PC-3 (cell line): ENCODE results near the gene PEX14. TPM values are rescaled to one million over a fixed set of nuclear protein-coding genes. Genes with fewer than 3 reads are reported as not detected.

Experiments
- ATAC-seq: fragments of 200-7000 bp; cut with Tn5 transposase; 2 replicates; pipeline ENCODE4 v1.9.1; 2020; ENCODE audit warnings: mild to moderate bottlenecking, moderate library complexity
- BruUV-seq: library from RNA; stranded (reverse); fragments of 400-500 nt; replicated peaks from 2 replicates; lab custom pipeline; 2021; lab: Mats Ljungman, UMichigan
- CTCF ChIA-PET: fragments of 300-600 bp; sonication (Branson Sonifier 250); formaldehyde crosslinking; loops from one replicate; lab custom pipeline; 2022; ENCODE audit warnings: antibody characterized with exemption; lab: Charles Lee
- POLR2A ChIA-PET: fragments of 300-600 bp; sonication (Branson Sonifier 250); formaldehyde crosslinking; loops from one replicate; lab custom pipeline; 2022; ENCODE audit warnings: antibody characterized with exemption; ENCODE audit not compliant: unreplicated experiment; lab: Charles Lee
- DNase-seq: peaks from one replicate; pipeline ENCODE4 v3.0.0-alpha.2; 2015
- H2AFZ ChIP-seq: fragments of 300-600 bp; sonication (generic); 2 replicates; pipeline ENCODE4 v1.6.0; 2016; ENCODE audit warnings: antibody characterized with exemption, low read length
- H3F3A ChIP-seq: fragments of 300-600 bp; sonication (generic); one replicate; pipeline ENCODE4 v1.6.0; 2017; ENCODE audit warnings: antibody characterized with exemption, low read length, control low read depth, mild to moderate bottlenecking; ENCODE audit not compliant: unreplicated experiment
- H3K27ac ChIP-seq: fragments of 300-600 bp; sonication (generic); 2 replicates; pipeline ENCODE4 v1.5.1; 2016; ENCODE audit warnings: mild to moderate bottlenecking, low read length
- H3K27me3 ChIP-seq: fragments of 300-600 bp; sonication (generic); 2 replicates; pipeline ENCODE4 v1.6.1; 2016; ENCODE audit warnings: low read length, mixed read lengths
- H3K36me3 ChIP-seq: fragments of 300-600 bp; sonication (generic); 2 replicates; pipeline ENCODE4 v1.6.1; 2016; ENCODE audit warnings: low read depth, mixed run types, low read length, mixed read lengths
- H3K4me1 ChIP-seq: fragments of 300-600 bp; sonication (generic); 2 replicates; pipeline ENCODE4 v1.5.1; 2016; ENCODE audit warnings: low read length; ENCODE audit not compliant: insufficient read depth
- H3K4me2 ChIP-seq: fragments of 300-600 bp; sonication (generic); 2 replicates; pipeline ENCODE4 v1.6.0; 2016; ENCODE audit warnings: low read length
- H3K4me3 ChIP-seq: fragments of 300-600 bp; sonication (generic); 2 replicates; pipeline ENCODE4 v1.5.1; 2016; ENCODE audit warnings: mild to moderate bottlenecking, low read length, mixed read lengths
- H3K79me2 ChIP-seq: fragments of 300-600 bp; sonication (generic); 2 replicates; pipeline ENCODE4 v1.6.1; 2017; ENCODE audit warnings: low read length, mixed read lengths
- H3K9ac ChIP-seq: fragments of 300-600 bp; sonication (generic); 2 replicates; pipeline ENCODE4 v1.6.0; 2016; ENCODE audit warnings: mild to moderate bottlenecking, low read length
- H3K9me2 ChIP-seq: fragments of 300-600 bp; sonication (generic); replicated peaks from 2 replicates; pipeline ENCODE4 v1.6.1; 2016; ENCODE audit warnings: mixed run types, low read length, mixed read lengths
- H3K9me3 ChIP-seq: fragments of 300-600 bp; sonication (generic); 2 replicates; pipeline ENCODE4 v1.6.1; 2016; ENCODE audit warnings: low read length, mixed read lengths
- H4K20me1 ChIP-seq: fragments of 300-600 bp; sonication (generic); 2 replicates; pipeline ENCODE4 v1.6.1; 2016; ENCODE audit warnings: low read length, mixed read lengths
- EZH2 ChIP-seq: fragments of 300-600 bp; sonication (generic); IDR thresholded peaks from one replicate; pipeline ENCODE4 v1.6.1; 2017; ENCODE audit warnings: antibody characterized with exemption, mild to moderate bottlenecking, low read length; ENCODE audit not compliant: unreplicated experiment
- EZH2phosphoT487 ChIP-seq: fragments of 300-600 bp; sonication (generic); IDR thresholded peaks from 2 replicates; pipeline ENCODE4 v1.6.1; 2018; ENCODE audit warnings: mild to moderate bottlenecking, antibody characterized with exemption, low read length, borderline replicate concordance
- intact Hi-C: fragments of 100-400 bp; cut with micrococcal nuclease; formaldehyde crosslinking; loops from 2 replicates; pipeline ENCODE4 v1.9.0; 2023
- total RNA-seq: library from RNA; depleted of rRNA; stranded (reverse); fragments of >200 nt; gene quantifications from 2 replicates; pipeline ENCODE4 v1.2.3, GENCODE V29; 2014
- TF ChIP-seq, protein P1 (sequence below): fragments of 300-600 bp; sonication (generic); conservative IDR thresholded peaks from 2 replicates; pipeline ENCODE4 v1.5.1; 2017; ENCODE audit warnings: antibody characterized with exemption, low read depth, mild to moderate bottlenecking, low read length

PEX14 gene
- total RNA-seq, 1 experiment from 2014 or later: 24.9 TPM

DNA sequence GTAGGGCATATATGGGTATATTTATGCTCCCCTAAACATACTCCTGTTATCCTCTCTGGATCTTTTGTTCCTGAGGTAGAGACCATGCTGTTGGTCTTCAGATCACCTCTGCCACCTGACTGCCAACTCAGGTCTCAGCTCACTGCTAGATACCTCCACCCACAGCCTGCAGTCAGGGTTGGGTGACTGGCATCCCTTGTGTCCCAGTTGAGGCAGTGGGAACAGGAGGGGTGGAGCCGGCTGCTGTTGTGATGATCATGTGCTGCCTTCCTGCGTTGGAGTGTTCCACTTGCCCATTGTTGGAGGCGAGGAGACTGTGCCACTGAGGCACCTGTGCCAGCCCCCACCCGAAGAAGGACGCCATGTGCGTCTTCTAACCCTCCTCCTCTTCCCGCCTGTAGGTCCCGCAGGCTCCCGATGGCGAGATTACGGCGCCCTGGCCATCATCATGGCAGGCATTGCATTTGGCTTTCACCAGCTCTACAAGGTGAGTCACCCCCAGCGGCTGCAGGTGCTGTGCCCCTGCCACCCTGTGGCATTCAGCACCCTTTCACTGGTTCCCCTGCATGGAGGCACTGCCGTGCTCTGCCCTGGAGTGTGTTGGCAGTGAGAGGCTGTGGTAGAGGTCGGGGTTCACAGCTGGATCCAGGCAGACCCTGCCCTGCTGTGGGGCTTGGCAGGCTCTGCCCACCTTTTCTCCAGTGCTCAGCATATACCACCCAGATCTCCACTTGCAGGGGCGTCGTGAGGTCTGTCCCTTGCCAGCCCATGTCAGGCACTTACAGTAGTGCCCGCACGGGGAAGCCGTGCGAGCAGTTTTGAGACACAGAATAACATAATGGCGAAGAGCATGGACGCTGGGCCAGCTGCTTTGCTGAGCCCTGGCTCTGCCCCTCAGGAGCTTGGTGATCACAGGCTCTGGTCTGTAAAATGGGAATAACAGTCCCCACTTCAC lies 143.5 kb downstream of the PEX14 start:
- no peak overlapping the region for H3K4me3 ChIP-seq
- no peak overlapping the region for H3K4me2 ChIP-seq
- H4K20me1 ChIP-seq: no peaks in the 10 kb centered on the region
- ATAC-seq: no peak
- no peak overlapping the region for H2AFZ ChIP-seq
- BruUV-seq: no TSS peak
- intact Hi-C loops: no loop called here
- no peak for TF ChIP-seq EZH2
- TF ChIP-seq, protein P1, sequence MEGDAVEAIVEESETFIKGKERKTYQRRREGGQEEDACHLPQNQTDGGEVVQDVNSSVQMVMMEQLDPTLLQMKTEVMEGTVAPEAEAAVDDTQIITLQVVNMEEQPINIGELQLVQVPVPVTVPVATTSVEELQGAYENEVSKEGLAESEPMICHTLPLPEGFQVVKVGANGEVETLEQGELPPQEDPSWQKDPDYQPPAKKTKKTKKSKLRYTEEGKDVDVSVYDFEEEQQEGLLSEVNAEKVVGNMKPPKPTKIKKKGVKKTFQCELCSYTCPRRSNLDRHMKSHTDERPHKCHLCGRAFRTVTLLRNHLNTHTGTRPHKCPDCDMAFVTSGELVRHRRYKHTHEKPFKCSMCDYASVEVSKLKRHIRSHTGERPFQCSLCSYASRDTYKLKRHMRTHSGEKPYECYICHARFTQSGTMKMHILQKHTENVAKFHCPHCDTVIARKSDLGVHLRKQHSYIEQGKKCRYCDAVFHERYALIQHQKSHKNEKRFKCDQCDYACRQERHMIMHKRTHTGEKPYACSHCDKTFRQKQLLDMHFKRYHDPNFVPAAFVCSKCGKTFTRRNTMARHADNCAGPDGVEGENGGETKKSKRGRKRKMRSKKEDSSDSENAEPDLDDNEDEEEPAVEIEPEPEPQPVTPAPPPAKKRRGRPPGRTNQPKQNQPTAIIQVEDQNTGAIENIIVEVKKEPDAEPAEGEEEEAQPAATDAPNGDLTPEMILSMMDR: no peak
- TF ChIP-seq EZH2phosphoT487: no peak
- H3K4me1 ChIP-seq: no peaks in the 10 kb centered on the region
- no peaks in the 10 kb centered on the region for H3K9me3 ChIP-seq
- ChIA-PET POLR2A (no interaction called here), CTCF (no interaction called here)
- H3K79me2 ChIP-seq: no peaks in the 10 kb centered on the region
- no peaks in the 10 kb centered on the region for H3K27me3 ChIP-seq
- no peak for DNase-seq
- no peak overlapping the region for H3K9ac ChIP-seq
- H3K9me2 ChIP-seq: no peaks in the 10 kb centered on the region
- no peaks in the 10 kb centered on the region for H3F3A ChIP-seq
- H3K27ac ChIP-seq: no peak overlapping the region
- H3K36me3 ChIP-seq: no peaks in the 10 kb centered on the region

DNA sequence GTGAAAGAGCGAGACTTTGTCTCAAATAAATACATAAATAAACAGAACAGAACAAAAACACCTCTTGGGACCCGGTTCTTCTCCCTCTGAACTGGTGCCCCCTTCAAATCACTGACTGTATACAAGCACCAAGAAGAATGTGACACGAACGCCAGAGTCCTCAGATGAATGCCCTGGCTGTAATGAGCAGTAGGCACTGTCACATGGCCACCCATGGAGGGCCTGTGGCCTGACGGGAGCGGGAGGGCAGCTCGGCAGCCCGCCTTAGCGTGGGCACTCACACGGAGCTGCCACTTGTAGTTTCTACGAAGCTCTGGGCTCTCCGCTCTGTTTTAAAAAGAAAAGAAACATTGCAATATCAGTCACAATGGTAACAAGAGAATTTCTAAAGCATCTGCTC lies 146.0 kb downstream of the PEX14 start:
- no peaks in the 10 kb centered on the region for H3K27me3 ChIP-seq
- no peak overlapping the region for H3K4me2 ChIP-seq
- no peak overlapping the region for H3K27ac ChIP-seq
- H3K36me3 ChIP-seq: no peaks in the 10 kb centered on the region
- no peak overlapping the region for H3K4me3 ChIP-seq
- TF ChIP-seq, protein P1: no peak
- TF ChIP-seq EZH2phosphoT487 (no peak), EZH2 (no peak)
- DNase-seq: no peak
- no peak overlapping the region for H3K9ac ChIP-seq
- ChIA-PET POLR2A (no interaction called here), CTCF (no interaction called here)
- H3K79me2 ChIP-seq: no peaks in the 10 kb centered on the region
- no TSS peak for BruUV-seq
- no peak overlapping the region for H2AFZ ChIP-seq
- H3K9me2 ChIP-seq: no peaks in the 10 kb centered on the region
- H3K4me1 ChIP-seq: no peaks in the 10 kb centered on the region
- no peaks in the 10 kb centered on the region for H4K20me1 ChIP-seq
- H3F3A ChIP-seq: no peaks in the 10 kb centered on the region
- ATAC-seq: no peak
- intact Hi-C loops: no loop called here
- no peaks in the 10 kb centered on the region for H3K9me3 ChIP-seq

DNA sequence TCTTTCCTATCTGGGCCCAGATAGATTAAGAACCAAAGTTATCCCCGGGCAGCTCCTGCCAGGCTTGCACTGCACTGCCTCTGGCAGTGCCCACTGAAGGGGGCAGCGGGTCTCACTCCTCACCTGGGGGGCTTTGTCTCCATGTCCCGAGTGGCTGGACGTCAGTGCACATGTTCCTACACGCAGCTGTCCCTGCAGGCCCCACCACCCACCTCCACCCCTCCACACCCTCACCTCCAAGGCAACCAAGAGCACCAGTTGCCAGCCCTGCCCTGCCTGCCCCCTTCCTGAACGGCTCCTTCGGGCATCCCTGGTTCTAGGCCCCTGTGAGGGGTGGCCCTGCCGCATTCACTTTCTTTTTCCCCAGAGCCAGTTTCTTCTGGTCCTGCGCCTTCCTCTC lies 147.2 kb downstream of the PEX14 start:
- no peaks in the 10 kb centered on the region for H3K9me3 ChIP-seq
- no peak for DNase-seq
- POLR2A ChIA-PET: no interaction called here
- ATAC-seq: no peak
- H2AFZ ChIP-seq: no peak overlapping the region
- H3K4me3 ChIP-seq: no peak overlapping the region
- H3K4me1 ChIP-seq: no peaks in the 10 kb centered on the region
- no TSS peak for BruUV-seq
- no peak overlapping the region for H3K4me2 ChIP-seq
- H3F3A ChIP-seq: no peaks in the 10 kb centered on the region
- H3K9ac ChIP-seq: no peak overlapping the region
- no peaks in the 10 kb centered on the region for H3K27me3 ChIP-seq
- CTCF ChIA-PET: no interaction called here
- TF ChIP-seq EZH2 (no peak), EZH2phosphoT487 (no peak)
- TF ChIP-seq, protein P1: no peak
- intact Hi-C loops: no loop called here
- H4K20me1 ChIP-seq: no peaks in the 10 kb centered on the region
- H3K9me2 ChIP-seq: no peaks in the 10 kb centered on the region
- H3K36me3 ChIP-seq: no peaks in the 10 kb centered on the region
- no peaks in the 10 kb centered on the region for H3K79me2 ChIP-seq
- no peak overlapping the region for H3K27ac ChIP-seq
